SK-N-SH (cell line): ENCODE results near the gene UTP4. TPM values are rescaled to one million over a fixed set of nuclear protein-coding genes. Genes with fewer than 3 reads are reported as not detected.

Experiments
- CTCF ChIA-PET: fragments of 300-600, 350-600 bp; formaldehyde crosslinking; extraction: SDS; loops from one replicate; lab custom pipeline; 2021; lab: Yijun Ruan, JAX
- POLR2A ChIA-PET: fragments of 350-600 bp; sonication (Branson Sonifier 250); formaldehyde crosslinking; extraction: SDS; loops from one replicate; lab custom pipeline; 2020; ENCODE audit warnings: antibody characterized with exemption, inconsistent platforms; lab: Yijun Ruan, JAX
- DNase-seq: peaks from one replicate; pipeline ENCODE4 v3.0.0; 2012
- H2AFZ ChIP-seq: fragments of 200-600 bp; sonication (generic); 2 replicates; pipeline ENCODE4 v1.8.1; 2016; ENCODE audit warnings: antibody characterized with exemption, mild to moderate bottlenecking, low read depth
- H3F3A ChIP-seq: fragments of 200-600 bp; sonication (generic); replicated peaks from 2 replicates; pipeline ENCODE3; 2016; ENCODE audit warnings: antibody characterized with exemption, mild to moderate bottlenecking; ENCODE audit not compliant: insufficient read depth
- H3K27ac ChIP-seq, 2 experiments: fragments of 200-500 bp in 1 of 2; fragments of 200-600 bp in 1 of 2; sonication (Bioruptor generic) in 1 of 2; sonication (generic), shearing (Covaris generic) in 1 of 2; 2 replicates each; pipeline versions ENCODE4 v1.5.1 to v1.6.1; 2014 to 2016; ENCODE audit warnings: low read depth in 2 of 2, inconsistent platforms in 1 of 2, low read length in 1 of 2, mild to moderate bottlenecking in 1 of 2, mixed read lengths in 1 of 2
- H3K27me3 ChIP-seq: fragments of 200-600 bp; sonication (generic), shearing (Covaris generic); 2 replicates; pipeline ENCODE4 v1.6.1; 2016; ENCODE audit warnings: mixed run types; ENCODE audit not compliant: insufficient read depth
- H3K36me3 ChIP-seq, 2 experiments: fragments of 200-500 bp in 1 of 2; fragments of 200-600 bp in 1 of 2; sonication (Bioruptor generic) in 1 of 2; sonication (generic) in 1 of 2; replicated peaks in 1 of 2; 2 replicates each; pipeline versions ENCODE3 to v1.5.1; 2014 to 2016; ENCODE audit warnings: low read length in 1 of 2, mild to moderate bottlenecking in 1 of 2; ENCODE audit not compliant: insufficient read depth in 2 of 2, control insufficient read depth in 1 of 2
- H3K4me1 ChIP-seq, 2 experiments: fragments of 200-500 bp in 1 of 2; fragments of 200-600 bp in 1 of 2; sonication (Bioruptor generic) in 1 of 2; sonication (generic), shearing (Covaris generic) in 1 of 2; 2 replicates each; pipeline versions ENCODE4 v1.5.1 to v1.6.1; 2014 to 2016; ENCODE audit warnings: low read depth in 1 of 2, low read length in 1 of 2, mixed run types in 1 of 2; ENCODE audit not compliant: insufficient read depth in 2 of 2, control insufficient read depth in 1 of 2
- H3K4me2 ChIP-seq: fragments of 200-600 bp; sonication (generic), shearing (Covaris generic); 2 replicates; pipeline ENCODE4 v1.6.1; 2017; ENCODE audit warnings: mixed run types
- H3K4me3 ChIP-seq, 2 experiments: fragments of 200-500 bp in 1 of 2; fragments of 200-600 bp in 1 of 2; sonication (Bioruptor generic) in 1 of 2; sonication (generic), shearing (Covaris generic) in 1 of 2; 2 replicates each; pipeline versions ENCODE4 v1.5.1 to v1.8.1; 2014 to 2016; ENCODE audit warnings: low read depth in 2 of 2, inconsistent platforms in 1 of 2, low read length in 1 of 2, mild to moderate bottlenecking in 1 of 2, mixed read lengths in 1 of 2, moderate library complexity in 1 of 2
- H3K79me2 ChIP-seq: fragments of 200-600 bp; sonication (generic); 2 replicates; pipeline ENCODE4 v1.8.1; 2017; ENCODE audit warnings: mild to moderate bottlenecking; ENCODE audit not compliant: insufficient read depth
- H3K9ac ChIP-seq: fragments of 200-600 bp; sonication (generic); 2 replicates; pipeline ENCODE4 v1.6.1; 2017; ENCODE audit warnings: mixed run types
- H3K9me2 ChIP-seq: fragments of 200-600 bp; sonication (generic); 2 replicates; pipeline ENCODE4 v1.6.1; 2017; ENCODE audit warnings: mixed run types
- H3K9me3 ChIP-seq: fragments of 200-600 bp; sonication (generic); 2 replicates; pipeline ENCODE4 v1.6.1; 2017; ENCODE audit warnings: mixed run types, mild to moderate bottlenecking, moderate library complexity
- H4K20me1 ChIP-seq: fragments of 200-600 bp; sonication (generic); 2 replicates; pipeline ENCODE4 v1.6.1; 2017; ENCODE audit warnings: mild to moderate bottlenecking, mixed run types; ENCODE audit not compliant: insufficient read depth
- EZH2phosphoT487 ChIP-seq: fragments of 200-600 bp; sonication (generic); IDR thresholded peaks from 2 replicates; pipeline ENCODE4 v1.6.1; 2017; ENCODE audit warnings: low read depth, mixed run types, mild to moderate bottlenecking, antibody characterized with exemption, moderate library complexity, borderline replicate concordance
- GABPA ChIP-seq: IDR thresholded peaks from 2 replicates; pipeline ENCODE4 v1.4.0; 2012; ENCODE audit warnings: low read depth, mild to moderate bottlenecking
- MEF2A ChIP-seq: IDR thresholded peaks from 2 replicates; pipeline ENCODE4 v1.4.0; 2012; ENCODE audit warnings: low read depth, borderline replicate concordance
- MXI1 ChIP-seq: IDR thresholded peaks from 2 replicates; pipeline ENCODE4 v1.6.1; 2012; ENCODE audit warnings: mild to moderate bottlenecking, low read depth, low read length, improper control_type of control experiment
- RXRA ChIP-seq: IDR thresholded peaks from 2 replicates; pipeline ENCODE4 v1.4.0; 2012; ENCODE audit warnings: low read depth, mild to moderate bottlenecking, borderline replicate concordance
- SMC3 ChIP-seq: IDR thresholded peaks from 2 replicates; pipeline ENCODE4 v1.6.1; 2012; ENCODE audit warnings: low read depth, low read length, improper control_type of control experiment
- TCF12 ChIP-seq: IDR thresholded peaks from 2 replicates; pipeline ENCODE4 v1.4.0; 2012
- USF1 ChIP-seq: IDR thresholded peaks from 2 replicates; pipeline ENCODE4 v1.4.0; 2012; ENCODE audit warnings: low read depth, borderline replicate concordance
- WGBS: methylation state at CpG from one replicate; pipeline ENCODE4 v1.1.6; 2017; ENCODE audit warnings: low lambda C conversion rate; 5-methylcytosine and 5-hydroxymethylcytosine counted together
- polyA plus RNA-seq, 3 experiments: library from polyadenylated mRNA; depleted of rRNA; stranded (reverse); fragments of >200 nt; gene quantifications; 2 replicates each; pipeline ENCODE4 v1.2.3, GENCODE V29; 2012
- TF ChIP-seq, protein P1 (sequence below): IDR thresholded peaks from 2 replicates; pipeline ENCODE4 v1.4.0; 2012; ENCODE audit warnings: low read depth, borderline replicate concordance
- TF ChIP-seq, protein P2 (sequence below): IDR thresholded peaks from 2 replicates; pipeline ENCODE4 v1.6.1; 2012; ENCODE audit warnings: mild to moderate bottlenecking, low read depth, low read length, moderate library complexity

Gene UTP4
- polyA plus RNA-seq, 1 of the 3 experiments (the other 2 are of a cell fraction), result 66.5 TPM

DNA sequence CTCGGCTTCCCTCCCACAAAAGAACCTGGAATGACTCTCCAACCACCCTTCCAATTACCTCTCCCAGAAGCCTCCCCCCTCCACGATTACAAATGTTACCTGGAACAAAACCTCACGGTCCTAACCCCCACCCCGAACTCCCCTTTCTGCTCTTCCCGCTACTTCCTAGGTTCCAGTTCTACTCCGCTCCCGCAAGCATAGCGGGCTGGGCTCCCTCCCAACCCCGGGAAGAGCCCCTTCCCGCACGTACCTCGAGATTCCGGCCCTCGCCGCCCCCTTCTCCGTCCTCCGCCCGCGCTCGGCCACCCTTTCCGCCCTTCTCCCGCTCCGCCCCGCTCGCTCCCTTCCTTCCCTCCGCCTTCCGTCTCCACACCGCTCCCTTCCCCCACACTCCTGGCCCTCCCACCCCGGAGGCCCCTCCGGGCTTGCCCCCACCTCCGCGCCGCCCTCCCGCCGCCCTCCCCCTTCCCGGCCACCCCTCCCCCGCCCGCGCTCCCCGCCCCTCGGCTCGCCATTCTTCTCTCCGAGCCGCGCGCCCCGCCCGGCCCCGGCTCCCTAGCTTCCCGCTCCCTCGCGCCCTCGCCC is 518 bp upstream of the UTP4 start (continued):
- TF ChIP-seq, protein P1, sequence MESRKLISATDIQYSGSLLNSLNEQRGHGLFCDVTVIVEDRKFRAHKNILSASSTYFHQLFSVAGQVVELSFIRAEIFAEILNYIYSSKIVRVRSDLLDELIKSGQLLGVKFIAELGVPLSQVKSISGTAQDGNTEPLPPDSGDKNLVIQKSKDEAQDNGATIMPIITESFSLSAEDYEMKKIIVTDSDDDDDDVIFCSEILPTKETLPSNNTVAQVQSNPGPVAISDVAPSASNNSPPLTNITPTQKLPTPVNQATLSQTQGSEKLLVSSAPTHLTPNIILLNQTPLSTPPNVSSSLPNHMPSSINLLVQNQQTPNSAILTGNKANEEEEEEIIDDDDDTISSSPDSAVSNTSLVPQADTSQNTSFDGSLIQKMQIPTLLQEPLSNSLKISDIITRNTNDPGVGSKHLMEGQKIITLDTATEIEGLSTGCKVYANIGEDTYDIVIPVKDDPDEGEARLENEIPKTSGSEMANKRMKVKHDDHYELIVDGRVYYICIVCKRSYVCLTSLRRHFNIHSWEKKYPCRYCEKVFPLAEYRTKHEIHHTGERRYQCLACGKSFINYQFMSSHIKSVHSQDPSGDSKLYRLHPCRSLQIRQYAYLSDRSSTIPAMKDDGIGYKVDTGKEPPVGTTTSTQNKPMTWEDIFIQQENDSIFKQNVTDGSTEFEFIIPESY, result no peak
- TF ChIP-seq, protein P2, sequence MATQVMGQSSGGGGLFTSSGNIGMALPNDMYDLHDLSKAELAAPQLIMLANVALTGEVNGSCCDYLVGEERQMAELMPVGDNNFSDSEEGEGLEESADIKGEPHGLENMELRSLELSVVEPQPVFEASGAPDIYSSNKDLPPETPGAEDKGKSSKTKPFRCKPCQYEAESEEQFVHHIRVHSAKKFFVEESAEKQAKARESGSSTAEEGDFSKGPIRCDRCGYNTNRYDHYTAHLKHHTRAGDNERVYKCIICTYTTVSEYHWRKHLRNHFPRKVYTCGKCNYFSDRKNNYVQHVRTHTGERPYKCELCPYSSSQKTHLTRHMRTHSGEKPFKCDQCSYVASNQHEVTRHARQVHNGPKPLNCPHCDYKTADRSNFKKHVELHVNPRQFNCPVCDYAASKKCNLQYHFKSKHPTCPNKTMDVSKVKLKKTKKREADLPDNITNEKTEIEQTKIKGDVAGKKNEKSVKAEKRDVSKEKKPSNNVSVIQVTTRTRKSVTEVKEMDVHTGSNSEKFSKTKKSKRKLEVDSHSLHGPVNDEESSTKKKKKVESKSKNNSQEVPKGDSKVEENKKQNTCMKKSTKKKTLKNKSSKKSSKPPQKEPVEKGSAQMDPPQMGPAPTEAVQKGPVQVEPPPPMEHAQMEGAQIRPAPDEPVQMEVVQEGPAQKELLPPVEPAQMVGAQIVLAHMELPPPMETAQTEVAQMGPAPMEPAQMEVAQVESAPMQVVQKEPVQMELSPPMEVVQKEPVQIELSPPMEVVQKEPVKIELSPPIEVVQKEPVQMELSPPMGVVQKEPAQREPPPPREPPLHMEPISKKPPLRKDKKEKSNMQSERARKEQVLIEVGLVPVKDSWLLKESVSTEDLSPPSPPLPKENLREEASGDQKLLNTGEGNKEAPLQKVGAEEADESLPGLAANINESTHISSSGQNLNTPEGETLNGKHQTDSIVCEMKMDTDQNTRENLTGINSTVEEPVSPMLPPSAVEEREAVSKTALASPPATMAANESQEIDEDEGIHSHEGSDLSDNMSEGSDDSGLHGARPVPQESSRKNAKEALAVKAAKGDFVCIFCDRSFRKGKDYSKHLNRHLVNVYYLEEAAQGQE, result no peak

DNA sequence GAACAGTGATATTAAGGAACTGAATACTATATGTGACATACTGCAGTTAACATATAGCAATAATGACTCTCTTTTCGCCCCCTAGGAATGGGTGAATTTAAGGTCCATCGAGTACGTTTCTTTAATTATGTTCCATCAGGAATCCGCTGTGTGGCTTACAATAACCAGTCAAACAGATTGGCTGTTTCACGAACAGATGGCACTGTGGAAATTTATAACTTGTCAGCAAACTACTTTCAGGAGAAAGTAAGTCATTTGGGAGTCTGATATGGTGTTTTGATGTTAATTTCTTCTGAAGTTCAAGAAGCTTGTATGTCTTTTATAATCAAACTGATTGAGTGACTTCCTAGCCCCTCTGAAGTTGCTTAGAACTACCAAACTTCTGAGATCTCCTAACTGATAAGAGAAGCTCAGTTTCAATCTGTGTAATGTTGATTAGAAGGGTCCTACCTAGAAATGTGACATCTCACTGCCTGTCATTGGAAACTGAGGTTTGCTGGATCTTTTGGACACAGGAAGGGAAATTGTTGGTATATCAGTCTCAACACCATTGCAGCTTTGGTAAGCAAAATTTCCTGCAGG is 1.0 kb downstream of the UTP4 start:
- no peaks in the 10 kb centered on the region for H3K9me3 ChIP-seq
- H3K4me3 ChIP-seq, result peak overlapping the region; percentile 85 to 88
- no peaks in the 10 kb centered on the region for H3K9me2 ChIP-seq
- H3F3A ChIP-seq, result peaks cover 4% of the 10 kb centered on the region
- ChIA-PET POLR2A (interaction anchor here (0.6 to 1.8 kb wide), 4 partner anchors 7 to 154 kb away, joined by 3 to 5 read pairs (median 4); no protein-coding TSS in a partner anchor), CTCF (interaction anchor here (1.5 to 2.7 kb wide), 6 partner anchors 9 to 605 kb away, joined by 6 to 17 read pairs (median 8); partner anchors contain the start of gene TANGO6)
- DNase-seq, result no peak
- H3K4me1 ChIP-seq, result peaks cover 11 to 14% of the 10 kb centered on the region in 2 experiments; a peak in 3 of 4 replicates
- peaks cover 23% of the 10 kb centered on the region for H4K20me1 ChIP-seq
- peak overlapping the region; percentile 77 for H3K4me2 ChIP-seq
- H2AFZ ChIP-seq, result peak overlapping the region; percentile 80; the same call in 1 of the 2 replicates
- WGBS, result 2% methylated on average over 5 of the region's 5 CpGs
- no peaks in the 10 kb centered on the region for H3K27me3 ChIP-seq
- TF ChIP-seq USF1 (no peak), RXRA (no peak), TCF12 (no peak), MXI1 (no peak), GABPA (no peak), EZH2phosphoT487 (no peak), MEF2A (no peak), SMC3 (no peak)
- TF ChIP-seq, protein P1, result no peak
- peaks cover 32 to 40% of the 10 kb centered on the region in 2 experiments for H3K36me3 ChIP-seq
- peaks cover 96% of the 10 kb centered on the region for H3K79me2 ChIP-seq
- peak overlapping the region; percentile 73 for H3K9ac ChIP-seq
- peak overlapping the region in 1 of 2 experiments; percentile 93; a peak in 1 of 4 replicates for H3K27ac ChIP-seq
